Measurements from ENCODE around the gene KRT38.
A peak's percentile ranks its signal among the peaks of the same experiment; 100 is the strongest.

Gene KRT38

GRCh38 chr17:41440531-41441033 is at the start of gene KRT38:
KRT38 (minus strand) TSS chr17:41440983; CDS start chr17:41440921, 62 bp downstream.
- no peak for DNase-seq

GRCh38 chr17:41489531-41489930 is 48.7 kb upstream of the KRT38 start, which contains the start of gene KRT36:
KRT36 (minus strand) TSS chr17:41489910; CDS start chr17:41489864, 46 bp downstream.
- no peak for DNase-seq

DNA sequence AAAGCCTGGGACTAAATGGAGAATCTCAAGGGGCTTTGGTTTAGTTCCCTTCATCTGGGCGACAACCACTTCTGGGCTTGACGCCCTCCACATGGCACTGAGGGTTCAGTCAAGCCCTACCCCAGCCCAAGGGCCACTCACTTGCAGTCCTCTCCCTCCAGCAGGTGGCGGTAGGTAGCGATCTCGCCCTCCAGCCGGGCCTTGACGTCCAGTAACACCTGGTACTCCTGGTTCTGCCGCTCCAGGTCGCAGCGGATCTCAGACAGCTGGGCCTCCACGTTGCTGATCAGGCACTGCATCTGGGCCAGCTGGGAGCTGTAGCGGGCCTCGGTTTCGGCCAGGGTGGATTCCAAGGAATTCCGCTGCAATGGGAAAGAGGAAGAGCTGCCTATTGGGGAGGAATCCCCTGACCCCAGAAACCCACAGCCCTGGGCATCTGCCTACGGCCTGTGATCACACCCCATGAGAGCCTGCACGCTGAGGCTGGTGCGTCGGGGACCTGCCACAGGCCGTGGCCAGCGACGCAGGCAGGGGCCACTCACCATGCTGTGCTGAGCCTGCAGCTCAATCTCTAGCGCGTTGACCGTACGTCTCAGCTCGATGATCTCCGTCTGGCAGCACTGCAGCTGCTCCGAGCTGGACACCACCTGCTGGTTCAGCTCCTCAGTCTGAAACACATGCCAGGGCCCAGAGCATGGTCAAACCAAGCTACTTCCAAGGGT is 46.2 kb upstream of the KRT38 start:
- no peak for DNase-seq

GRCh38 chr17:41486316-41486715 is 45.5 kb upstream of the KRT38 start:
- DNase-seq, result no peak

DNA sequence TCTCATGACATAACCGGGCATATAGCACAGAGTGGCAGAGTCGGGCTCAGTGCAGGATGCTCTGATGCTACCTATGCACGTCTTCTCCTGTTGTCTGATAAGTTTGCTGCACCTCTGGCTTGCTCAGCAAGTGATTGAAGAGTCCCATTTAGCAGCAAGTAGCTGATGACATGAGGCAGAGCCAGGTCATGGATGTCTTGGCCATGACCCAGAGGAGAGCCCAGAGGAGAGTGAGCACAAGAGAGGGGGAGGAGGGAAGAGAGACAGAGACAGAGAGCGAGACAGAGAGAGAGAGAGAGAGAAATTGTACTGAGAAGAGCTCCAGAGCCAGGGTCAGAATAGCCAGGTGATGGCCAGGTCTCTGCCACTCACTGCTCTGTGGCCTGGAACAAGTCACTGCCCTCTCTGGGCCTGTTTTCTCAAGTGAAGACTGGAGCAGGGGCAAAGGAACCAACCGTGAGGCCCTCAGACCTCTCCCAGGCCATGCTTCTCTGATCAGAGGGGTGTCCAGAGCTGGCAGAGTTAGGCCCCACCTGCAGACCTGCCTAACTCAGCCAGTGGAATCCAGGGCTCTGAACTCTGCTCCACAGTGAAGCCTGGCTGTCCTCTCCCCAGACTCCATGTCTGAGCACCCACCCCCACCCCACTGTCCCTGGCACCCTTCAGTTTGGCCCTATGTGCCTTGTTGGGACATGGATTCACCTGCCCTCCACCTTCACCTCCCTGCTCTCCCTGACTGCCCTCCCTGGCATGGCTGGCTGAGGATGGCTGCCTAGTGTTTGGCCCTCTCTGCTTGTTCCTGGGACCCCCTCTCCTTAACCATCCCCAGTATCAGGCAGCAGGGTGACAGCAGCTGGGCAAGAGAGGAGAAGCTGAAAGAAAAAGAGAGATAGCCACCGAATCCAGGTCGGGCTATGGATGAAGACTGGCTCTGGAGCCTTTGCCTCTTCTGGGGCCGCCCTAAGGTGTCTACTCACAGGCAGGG is 44.4 kb upstream of the KRT38 start:
- DNase-seq, result no peak

- DNase-seq, result no peak
Measured at GRCh38 chr17:41483991-41484826, 43.4 kb upstream of the KRT38 start.

DNA sequence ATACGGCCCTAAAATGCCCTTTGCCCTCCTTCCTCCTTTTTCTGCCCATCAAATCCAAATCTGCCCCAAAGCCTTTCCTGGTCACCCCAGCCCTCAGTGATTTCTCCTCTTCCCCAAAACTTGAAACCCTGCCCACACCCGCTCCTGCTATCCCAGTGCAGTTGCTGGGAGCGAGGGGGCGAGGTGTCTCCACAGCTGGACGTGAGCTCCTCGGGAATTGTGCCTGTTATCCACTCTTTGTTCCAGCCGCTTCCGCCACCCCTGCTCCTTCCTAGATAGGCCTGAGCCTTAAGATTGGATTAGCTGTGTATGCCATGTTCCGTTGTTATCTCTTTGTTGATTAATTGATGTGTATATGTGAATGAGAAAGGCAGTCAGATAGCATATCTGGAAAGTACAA is 42.7 kb upstream of the KRT38 start:
- DNase-seq, result no peak

DNA sequence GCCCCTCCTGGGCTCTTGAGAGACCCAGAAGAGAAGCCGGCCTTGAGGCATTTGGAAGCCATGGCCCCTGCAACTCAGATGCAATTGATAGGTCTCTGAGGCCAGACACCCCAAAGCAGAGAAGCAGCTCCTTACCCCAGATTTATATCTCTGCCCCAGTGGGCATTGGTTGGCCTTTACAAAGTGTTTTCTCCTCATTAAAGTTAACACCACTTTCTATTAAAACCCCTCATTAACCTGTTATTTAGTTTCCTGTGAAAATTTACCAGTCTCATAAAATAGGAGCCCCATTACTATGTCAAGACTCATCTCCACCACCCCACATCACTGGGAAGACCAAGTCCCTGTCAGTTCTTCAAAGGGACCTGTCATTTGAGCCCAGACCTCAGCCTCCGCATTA is 40.3 kb upstream of the KRT38 start, which contains the start of gene KRT35:
KRT35 (minus strand) TSS at position 116 of the 400 bp plus-strand sequence; CDS start at position 62, 54 bp downstream.
- DNase-seq, result no peak

DNA sequence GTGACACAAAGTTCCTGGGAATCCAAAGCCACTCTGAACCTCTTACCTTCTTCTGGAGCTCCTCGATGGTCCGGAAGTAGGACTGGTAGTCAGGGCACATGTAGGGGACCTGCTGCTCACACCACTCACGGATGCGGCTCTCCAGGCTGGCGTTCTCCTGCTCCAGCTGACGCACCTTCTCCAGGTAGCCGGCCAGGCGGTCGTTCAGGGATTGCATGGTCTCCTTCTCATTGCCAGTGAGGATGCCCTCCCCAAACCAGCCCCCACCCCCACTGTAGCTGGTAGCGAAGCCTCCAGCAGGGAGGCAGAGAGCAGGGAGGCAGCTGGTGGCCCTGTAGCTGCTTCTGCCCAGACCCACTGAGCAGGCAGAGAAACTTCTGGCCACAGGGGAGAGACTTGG is 39.8 kb upstream of the KRT38 start:
- DNase-seq, result no peak

DNA sequence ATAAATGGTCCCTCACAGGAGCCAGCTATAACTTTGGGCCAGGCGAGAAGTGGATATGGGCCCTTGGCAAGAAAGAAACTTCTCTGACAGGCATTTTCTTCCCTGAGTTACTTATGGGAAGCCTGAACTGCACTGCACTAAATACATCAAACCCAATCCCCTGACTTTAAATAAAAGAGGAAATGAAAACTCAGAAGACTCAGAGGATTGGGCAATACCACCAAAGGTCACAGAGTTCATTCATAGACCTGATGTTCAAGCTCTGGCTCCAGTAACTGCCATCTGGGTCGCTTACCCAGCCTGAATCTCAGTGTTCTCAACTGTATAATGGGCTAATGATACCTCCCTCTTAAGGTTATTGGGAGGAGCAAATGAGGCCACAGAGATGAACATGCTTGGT is 39.4 kb upstream of the KRT38 start:
- peak; percentile 51 for DNase-seq

DNA sequence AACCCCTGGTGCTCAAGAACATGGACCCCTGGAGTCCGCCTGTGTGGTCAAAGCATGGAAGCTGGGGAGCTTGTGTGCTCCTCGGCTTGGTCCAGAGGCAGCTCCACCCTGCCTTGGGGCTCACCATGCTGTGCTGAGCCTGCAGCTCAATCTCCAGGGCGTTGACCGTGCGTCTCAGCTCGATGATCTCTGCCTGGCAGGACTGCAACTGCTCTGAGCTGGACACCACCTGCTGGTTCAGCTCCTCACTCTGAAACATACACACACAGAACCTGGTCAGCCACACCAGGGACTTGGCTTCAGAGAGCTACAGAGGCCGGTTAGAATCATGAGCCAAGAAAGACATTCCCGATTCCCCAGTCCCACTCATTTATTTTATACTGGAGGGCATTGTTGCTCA is 37.5 kb upstream of the KRT38 start:
- DNase-seq, result no peak

DNA sequence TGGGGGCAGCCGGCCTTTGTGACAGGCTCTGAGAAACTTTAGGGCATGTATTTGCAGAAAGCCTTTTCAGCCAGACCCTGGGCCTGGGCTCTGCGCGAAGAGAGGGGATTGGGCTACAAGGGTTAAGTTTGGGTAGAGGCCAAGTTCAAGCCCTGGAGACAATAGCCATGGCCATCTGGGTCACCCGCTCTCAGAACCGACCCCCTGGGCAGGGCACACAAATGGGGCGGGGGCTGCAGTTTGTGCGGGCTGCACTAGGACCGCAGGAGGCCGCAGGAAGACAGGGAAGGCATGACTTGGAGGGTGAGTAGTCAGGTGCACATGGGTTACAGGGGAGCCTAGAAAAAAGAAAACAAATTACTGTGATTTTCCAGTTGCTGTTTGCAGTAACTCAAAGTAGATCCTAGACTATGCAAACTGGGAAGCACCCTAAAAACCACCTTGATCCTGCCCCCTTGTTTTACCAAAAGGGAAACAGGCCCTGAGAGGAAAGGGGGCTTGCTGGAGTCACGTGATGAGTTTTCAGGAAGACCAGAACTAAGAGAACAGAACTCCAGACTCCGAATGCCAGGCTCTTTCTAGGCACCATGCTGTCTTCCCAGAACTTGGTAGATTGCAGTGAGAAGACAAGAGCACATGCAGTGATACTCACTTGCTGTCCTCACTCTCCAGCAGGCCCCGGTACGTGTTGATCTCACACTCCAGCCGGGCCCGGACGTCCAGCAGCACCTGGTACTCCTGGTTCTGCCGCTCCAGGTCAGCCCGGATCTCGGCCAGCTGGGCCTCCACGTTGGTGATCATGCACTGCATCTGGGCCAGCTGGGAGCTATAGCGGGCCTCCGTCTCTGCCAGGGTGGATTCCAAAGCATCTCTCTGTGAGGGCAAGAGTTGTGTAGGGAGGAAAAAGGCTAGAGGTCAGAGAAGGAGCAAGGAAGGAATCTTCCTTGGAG is 36.4 kb upstream of the KRT38 start:
- DNase-seq, result no peak

- DNase-seq, result no peak
Measured at GRCh38 chr17:41475421-41475820, 34.6 kb upstream of the KRT38 start.

DNA sequence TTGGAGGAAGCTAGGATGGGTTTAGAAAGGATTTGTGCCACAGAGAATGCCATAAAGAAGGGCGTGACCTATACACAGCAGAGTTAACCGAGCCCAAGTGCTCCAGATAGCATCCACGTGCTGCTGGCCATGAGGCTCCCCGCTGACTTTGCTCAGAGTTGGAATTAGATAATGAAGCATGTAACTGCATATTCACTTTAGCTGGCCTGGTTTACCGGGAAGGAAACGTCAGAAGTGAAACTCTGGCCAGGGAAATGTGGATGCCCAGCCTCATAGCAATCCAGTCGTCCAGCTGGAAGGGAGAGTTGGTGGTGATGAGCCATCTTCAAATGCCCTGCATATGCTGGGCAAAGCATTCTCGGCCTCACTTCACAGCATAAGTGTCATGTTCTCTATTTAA is 34.1 kb upstream of the KRT38 start:
- no peak for DNase-seq

- no peak for DNase-seq
Measured at GRCh38 chr17:41468346-41468745, 27.6 kb upstream of the KRT38 start.

- no peak for DNase-seq
Measured at GRCh38 chr17:41467561-41467960, 26.8 kb upstream of the KRT38 start.

DNA sequence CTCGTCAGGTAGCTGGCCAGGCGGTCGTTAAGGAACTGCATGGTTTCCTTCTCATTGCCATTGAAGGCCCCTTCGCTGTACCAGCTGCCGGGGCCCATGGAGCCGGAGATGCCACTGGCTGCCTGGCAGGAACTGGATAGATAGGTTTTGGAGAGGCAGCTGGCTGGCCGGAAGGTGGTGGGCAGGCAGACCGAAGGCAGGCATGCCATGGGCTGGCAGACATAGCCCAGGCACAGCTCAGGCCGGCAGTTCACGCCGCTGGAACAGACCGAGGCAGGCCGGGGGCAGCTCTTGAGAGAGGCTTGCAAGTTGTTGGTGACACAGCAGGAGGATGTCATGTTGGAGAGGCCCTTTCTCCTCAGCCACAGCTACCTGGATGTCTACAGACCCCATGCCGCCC is 26.2 kb upstream of the KRT38 start, which contains the start of gene KRT32:
KRT32 (minus strand) TSS at position 399 of the 400 bp plus-strand sequence; CDS start at position 338, 61 bp downstream.
- DNase-seq, result no peak

DNA sequence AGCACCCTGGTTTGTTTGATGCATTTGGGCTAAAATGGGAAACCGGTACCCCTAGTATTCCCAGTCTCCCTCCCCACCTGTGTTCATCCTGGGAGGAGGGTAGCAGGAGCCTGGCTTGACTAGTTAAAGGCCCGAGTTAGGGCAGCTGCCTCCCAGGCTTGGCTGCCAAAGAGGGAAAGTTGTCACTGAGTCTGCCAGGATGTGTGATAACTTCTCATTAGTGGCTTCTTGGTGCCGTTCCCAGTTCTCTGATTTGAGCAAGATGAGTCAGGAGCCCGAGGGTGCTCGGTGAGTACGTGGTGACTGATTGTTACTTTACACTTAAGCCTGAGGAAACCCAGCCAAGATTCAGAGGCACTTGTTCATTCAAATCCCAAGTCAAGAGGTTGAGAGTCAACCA is 23.9 kb upstream of the KRT38 start:
- no peak for DNase-seq

- no peak for DNase-seq
Measured at GRCh38 chr17:41464173-41464572, 23.4 kb upstream of the KRT38 start.

DNA sequence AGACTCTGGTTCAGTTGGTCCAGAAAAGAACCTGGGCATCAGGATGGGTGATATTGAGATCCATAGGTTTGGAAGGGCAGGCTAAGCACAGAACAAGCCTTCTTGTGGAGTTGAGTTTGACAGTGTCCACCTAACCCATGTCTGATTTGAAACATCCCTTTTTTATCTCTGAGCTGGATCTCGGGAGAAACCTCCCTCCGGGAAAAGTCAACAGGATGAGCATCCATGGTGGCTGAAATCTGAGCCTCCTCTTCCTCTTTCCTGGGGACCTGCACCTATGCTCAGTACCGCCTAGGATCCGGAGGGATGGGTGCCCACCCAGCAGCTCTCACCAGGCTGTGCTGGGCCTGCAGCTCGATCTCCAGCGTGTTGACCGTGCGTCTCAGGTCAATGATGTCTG is 23.0 kb upstream of the KRT38 start:
- DNase-seq, result no peak

DNA sequence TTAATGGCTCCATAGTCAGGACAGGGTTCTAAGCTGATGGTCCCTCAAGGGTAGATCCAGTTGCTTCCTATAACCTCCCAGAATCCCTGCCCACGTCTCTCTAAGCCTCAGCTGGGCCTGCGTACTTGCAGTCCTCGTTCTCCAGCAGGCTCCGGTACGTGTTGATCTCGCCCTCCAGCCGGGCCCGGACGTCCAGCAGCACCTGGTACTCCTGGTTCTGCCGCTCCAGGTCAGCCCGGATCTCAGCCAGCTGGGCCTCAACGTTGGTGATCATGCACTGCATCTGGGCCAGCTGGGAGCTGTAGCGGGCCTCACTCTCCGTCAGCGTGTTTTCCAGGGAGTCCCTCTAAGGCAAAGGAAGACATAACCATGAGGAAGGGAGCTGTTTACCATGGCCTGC is 21.9 kb upstream of the KRT38 start:
- DNase-seq, result no peak

Data from SIG-M5 (cell line).